Parathyroid adenoma (tissue), 2 donors: Measurements from ENCODE around the gene TBC1D2.

Source experiments
- H2AFZ ChIP-seq: fragments of 300-600 bp; sonication (generic); one replicate; pipeline ENCODE4 v1.7.0; 2017; ENCODE audit warnings: antibody characterized with exemption, mild to moderate bottlenecking
- H3K27ac ChIP-seq: fragments of 300-600 bp; sonication (generic); one replicate; pipeline ENCODE4 v1.7.0; 2017
- H3K27me3 ChIP-seq: fragments of 300-600 bp; sonication (generic); one replicate; pipeline ENCODE4 v1.7.0; 2017; ENCODE audit warnings: low read length; ENCODE audit not compliant: control insufficient read depth, insufficient read depth
- H3K36me3 ChIP-seq: fragments of 300-600 bp; sonication (generic); one replicate; pipeline ENCODE4 v1.7.0; 2017; ENCODE audit warnings: low read length; ENCODE audit not compliant: control insufficient read depth, insufficient read depth
- H3K4me1 ChIP-seq: fragments of 300-600 bp; sonication (generic); one replicate; pipeline ENCODE4 v1.7.0; 2017; ENCODE audit warnings: control low read depth
- H3K4me2 ChIP-seq: fragments of 300-600 bp; sonication (generic); one replicate; pipeline ENCODE4 v1.7.0; 2017; ENCODE audit warnings: low read length
- H3K4me3 ChIP-seq: fragments of 300-600 bp; sonication (generic); one replicate; pipeline ENCODE4 v1.7.0; 2017; ENCODE audit warnings: low read depth, low read length
- H3K79me2 ChIP-seq: fragments of 300-600 bp; sonication (generic); one replicate; pipeline ENCODE4 v1.7.0; 2017; ENCODE audit warnings: control low read depth
- H3K9ac ChIP-seq: fragments of 300-600 bp; sonication (generic); one replicate; pipeline ENCODE4 v1.7.0; 2017; ENCODE audit warnings: mild to moderate bottlenecking
- H3K9me3 ChIP-seq: fragments of 300-600 bp; sonication (generic); one replicate; pipeline ENCODE4 v1.7.0; 2017; ENCODE audit warnings: low read length; ENCODE audit not compliant: control insufficient read depth
- TF ChIP-seq, protein P1 (sequence below): fragments of 300-600 bp; sonication (generic); IDR thresholded peaks from one replicate; pipeline ENCODE4 v1.7.0; 2017; ENCODE audit warnings: antibody characterized with exemption, mild to moderate bottlenecking
- donor health status: primary hyperparathyroidism.

TBC1D2 gene

GRCh38 chr9:98290411-98290810, 35.0 kb upstream of the TBC1D2 start:
- H3K9ac ChIP-seq: no peak overlapping the region
- H3K36me3 ChIP-seq: no peaks in the 10 kb centered on the region
- no peak overlapping the region for H3K27ac ChIP-seq
- H3K27me3 ChIP-seq: no peaks in the 10 kb centered on the region
- H3K4me1 ChIP-seq: no peaks in the 10 kb centered on the region
- H3K4me3 ChIP-seq: no peak overlapping the region
- H3K4me2 ChIP-seq: no peak overlapping the region
- no peaks in the 10 kb centered on the region for H3K79me2 ChIP-seq
- H2AFZ ChIP-seq: no peak overlapping the region
- no peaks in the 10 kb centered on the region for H3K9me3 ChIP-seq
- TF ChIP-seq, protein P1, sequence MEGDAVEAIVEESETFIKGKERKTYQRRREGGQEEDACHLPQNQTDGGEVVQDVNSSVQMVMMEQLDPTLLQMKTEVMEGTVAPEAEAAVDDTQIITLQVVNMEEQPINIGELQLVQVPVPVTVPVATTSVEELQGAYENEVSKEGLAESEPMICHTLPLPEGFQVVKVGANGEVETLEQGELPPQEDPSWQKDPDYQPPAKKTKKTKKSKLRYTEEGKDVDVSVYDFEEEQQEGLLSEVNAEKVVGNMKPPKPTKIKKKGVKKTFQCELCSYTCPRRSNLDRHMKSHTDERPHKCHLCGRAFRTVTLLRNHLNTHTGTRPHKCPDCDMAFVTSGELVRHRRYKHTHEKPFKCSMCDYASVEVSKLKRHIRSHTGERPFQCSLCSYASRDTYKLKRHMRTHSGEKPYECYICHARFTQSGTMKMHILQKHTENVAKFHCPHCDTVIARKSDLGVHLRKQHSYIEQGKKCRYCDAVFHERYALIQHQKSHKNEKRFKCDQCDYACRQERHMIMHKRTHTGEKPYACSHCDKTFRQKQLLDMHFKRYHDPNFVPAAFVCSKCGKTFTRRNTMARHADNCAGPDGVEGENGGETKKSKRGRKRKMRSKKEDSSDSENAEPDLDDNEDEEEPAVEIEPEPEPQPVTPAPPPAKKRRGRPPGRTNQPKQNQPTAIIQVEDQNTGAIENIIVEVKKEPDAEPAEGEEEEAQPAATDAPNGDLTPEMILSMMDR: no peak

DNA sequence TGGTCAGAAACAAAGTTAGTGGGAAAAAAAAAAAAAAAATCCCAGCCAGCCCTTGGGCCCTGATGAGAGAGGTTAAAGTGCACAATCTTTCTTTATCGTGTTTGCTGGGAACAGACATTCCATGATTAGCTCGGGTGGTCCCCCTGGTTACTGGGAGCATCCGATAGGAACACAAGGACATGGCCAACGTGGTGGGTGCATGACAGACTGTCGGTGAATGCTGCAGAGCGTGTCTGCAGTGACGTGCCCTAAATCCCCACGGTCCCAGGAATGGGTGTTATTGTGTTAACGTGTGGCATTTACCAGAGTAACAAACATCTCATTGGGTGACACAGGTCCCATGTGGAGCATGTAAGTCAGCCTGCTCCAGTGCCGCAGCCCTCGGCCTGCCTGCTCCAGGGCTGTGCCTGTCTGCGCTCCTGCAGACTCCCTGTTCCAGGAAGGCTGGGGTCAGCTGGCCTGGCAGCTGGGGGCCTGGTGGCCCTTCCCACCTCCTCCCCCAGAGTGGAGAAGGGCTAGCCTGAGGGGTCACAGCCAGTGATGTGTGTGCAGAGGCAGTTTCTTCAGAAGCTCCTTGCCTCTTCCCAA, 34.3 kb upstream of the TBC1D2 start:
- Histone ChIP-seq H3K9me3 (no peaks in the 10 kb centered on the region), H3K27ac (no peak overlapping the region), H3K79me2 (no peaks in the 10 kb centered on the region), H2AFZ (no peak overlapping the region), H3K9ac (no peak overlapping the region), H3K4me3 (no peak overlapping the region), H3K27me3 (no peaks in the 10 kb centered on the region), H3K4me1 (no peaks in the 10 kb centered on the region), H3K36me3 (no peaks in the 10 kb centered on the region), H3K4me2 (no peak overlapping the region)
- TF ChIP-seq, protein P1: no peak

DNA sequence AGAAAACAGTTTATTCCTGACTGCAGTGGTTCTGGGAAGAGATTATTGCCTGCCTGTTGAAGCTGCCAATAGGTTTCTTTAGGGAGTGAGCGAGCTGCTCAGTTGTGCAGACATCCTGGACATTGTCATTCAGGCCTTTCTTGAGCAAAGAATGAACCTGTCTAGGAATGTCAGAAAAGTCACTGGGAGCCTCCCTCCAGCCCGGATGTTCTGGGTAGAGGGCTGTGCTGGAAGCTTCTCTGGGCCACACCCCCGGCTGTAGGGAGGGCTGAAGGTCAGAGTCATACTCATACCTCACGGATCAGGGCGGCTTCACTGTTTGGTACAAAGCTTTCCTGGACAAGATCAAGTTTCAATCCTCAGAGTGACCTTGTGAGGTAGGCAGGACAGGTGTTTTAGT, 33.4 kb upstream of the TBC1D2 start:
- Histone ChIP-seq H3K4me3 (no peak overlapping the region), H3K79me2 (no peaks in the 10 kb centered on the region), H3K4me1 (no peaks in the 10 kb centered on the region), H3K4me2 (no peak overlapping the region), H3K27ac (no peak overlapping the region), H3K9me3 (no peaks in the 10 kb centered on the region), H3K27me3 (no peaks in the 10 kb centered on the region), H2AFZ (peak overlapping the region; percentile 33), H3K36me3 (no peaks in the 10 kb centered on the region), H3K9ac (no peak overlapping the region)
- TF ChIP-seq, protein P1: no peak

- TF ChIP-seq, protein P1: no peak
Measured at GRCh38 chr9:98287384-98287783, 31.9 kb upstream of the TBC1D2 start.

DNA sequence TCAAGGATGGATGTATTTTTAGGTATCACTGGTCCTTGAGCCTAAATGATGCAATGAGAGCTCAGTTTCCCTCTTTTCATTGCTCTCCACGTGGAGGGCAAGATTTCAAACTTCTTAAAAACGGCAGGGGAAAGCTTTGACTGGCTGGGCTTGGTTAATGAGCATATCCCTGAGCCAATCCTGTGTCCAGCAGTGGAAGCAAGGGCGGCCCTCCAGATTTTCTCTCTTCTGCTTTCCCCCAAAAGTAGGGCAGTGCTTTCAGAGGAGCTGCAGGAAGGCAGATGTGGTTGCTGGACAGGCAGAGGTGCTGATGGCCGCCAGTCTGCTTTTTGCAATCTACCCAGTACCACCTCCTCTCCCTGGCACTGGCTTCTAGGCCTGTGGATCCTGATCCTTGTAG, 30.0 kb upstream of the TBC1D2 start:
- TF ChIP-seq, protein P1: no peak
- Histone ChIP-seq H3K36me3 (no peaks in the 10 kb centered on the region), H3K27me3 (no peaks in the 10 kb centered on the region), H3K4me1 (no peaks in the 10 kb centered on the region), H3K9ac (no peak overlapping the region), H2AFZ (no peak overlapping the region), H3K4me2 (no peak overlapping the region), H3K9me3 (no peaks in the 10 kb centered on the region), H3K79me2 (no peaks in the 10 kb centered on the region), H3K4me3 (no peak overlapping the region), H3K27ac (no peak overlapping the region)

More at GRCh38 chr9:98287384-98287783, 31.9 kb upstream of the TBC1D2 start:
- no peak overlapping the region for H3K9ac ChIP-seq
- no peaks in the 10 kb centered on the region for H3K36me3 ChIP-seq
- H3K4me2 ChIP-seq: no peak overlapping the region
- H3K4me1 ChIP-seq: no peaks in the 10 kb centered on the region
- H3K79me2 ChIP-seq: no peaks in the 10 kb centered on the region
- no peak overlapping the region for H3K27ac ChIP-seq
- H2AFZ ChIP-seq: no peak overlapping the region
- H3K9me3 ChIP-seq: no peaks in the 10 kb centered on the region
- H3K27me3 ChIP-seq: no peaks in the 10 kb centered on the region
- H3K4me3 ChIP-seq: no peak overlapping the region
